Gastrocnemius medialis (tissue), 4 donors: ENCODE measurements around the gene SIAH2. TPM values are rescaled to one million over a fixed set of nuclear protein-coding genes. Genes with fewer than 3 reads are reported as not detected.
A peak's percentile ranks its signal among the peaks of the same experiment; 100 is the strongest.

Experiments
- ATAC-seq, 2 donors: fragments of 150-250 bp; one replicate each; pipeline ENCODE4 v1.9.1; 2016
- DNase-seq, 2 donors: peaks; one replicate each; pipeline ENCODE4 v3.0.0-alpha.2; 2019
- H3K27ac ChIP-seq, 4 donors: fragments of 200-600 bp; sonication (generic); 1 replicate in 1 of 4; 2 replicates in 3 of 4; pipeline ENCODE4 v1.5.1; 2016 to 2018; ENCODE audit warnings: mild to moderate bottlenecking in 2 of 4, moderate library complexity in 1 of 4
- H3K27me3 ChIP-seq, 3 donors: fragments of 200-600 bp; sonication (generic) in 2 of 3; 1 replicate in 1 of 3; 2 replicates in 2 of 3; pipeline versions ENCODE4 v1.5.1 to v1.6.0; 2016 to 2019; ENCODE audit warnings: mild to moderate bottlenecking in 1 of 3, moderate library complexity in 1 of 3
- H3K36me3 ChIP-seq, 2 donors: fragments of 200-600 bp; sonication (generic) in 1 of 2; one replicate each; pipeline ENCODE4 v1.5.1; 2017 to 2018
- H3K4me1 ChIP-seq, 2 donors: fragments of 200-600 bp; sonication (generic) in 1 of 2; one replicate each; pipeline ENCODE4 v1.5.1; 2016 to 2017; ENCODE audit warnings: mild to moderate bottlenecking in 2 of 2
- H3K4me3 ChIP-seq, 4 donors: fragments of 200-600 bp; sonication (generic) in 3 of 4; 1 replicate in 1 of 4; 2 replicates in 3 of 4; pipeline ENCODE4 v1.5.1; 2016 to 2019; ENCODE audit warnings: mild to moderate bottlenecking in 2 of 4
- H3K9me3 ChIP-seq, 3 donors: fragments of 200-600 bp; sonication (generic) in 2 of 3; 1 replicate in 1 of 3; 2 replicates in 2 of 3; pipeline ENCODE4 v1.5.1; 2016 to 2019
- POLR2A ChIP-seq, 2 donors: fragments of 450-650 bp; IDR thresholded peaks; one replicate each; pipeline ENCODE4 v1.6.1; 2017; ENCODE audit warnings: antibody characterized with exemption in 2 of 2, mild to moderate bottlenecking in 2 of 2, moderate library complexity in 2 of 2
- in situ Hi-C, 4 donors: fragments of 200-750 bp; cut with MboI; loops; one replicate each; pipeline versions ENCODE4 v1.15.0 to v1.8.0; 2017; ENCODE audit warnings: low sequenced_read_pairs in 4 of 4
- intact Hi-C: fragments of 100-400 bp; cut with DNase I; formaldehyde crosslinking; loops from one replicate; pipeline ENCODE4 v1.15.1; 2023; ENCODE audit warnings: low total_unique reads
- total RNA-seq, 4 donors: library from RNA; depleted of rRNA; stranded (reverse); fragments of >200 nt; gene quantifications; one replicate each; pipeline versions ENCODE4 v1.1.0 to v1.2.3, GENCODE V29; 2016
- TF ChIP-seq, protein P1 (sequence below), 5 experiments: fragments of 450-650 bp in 3 of 5; fragments of 200-600 bp in 2 of 5; sonication (generic) in 2 of 5; IDR thresholded peaks in 4 of 5; conservative IDR thresholded peaks in 1 of 5; 1 replicate in 4 of 5; 2 replicates in 1 of 5; pipeline ENCODE4 v1.5.1; 2016 to 2019; ENCODE audit warnings: antibody characterized with exemption in 5 of 5, mild to moderate bottlenecking in 3 of 5, moderate library complexity in 3 of 5

SIAH2 gene
- total RNA-seq, 4 donors from 2014 or later = 10.9 to 25.6 (median 20.0) TPM

GRCh38 chr3:150720444-150720843 lies 42.5 kb downstream of the SIAH2 start:
- in situ Hi-C loops = loop anchor here in 3 of 4 donors (5.0 to 10.0 kb wide), 4 partner anchors 64 to 424 kb away; no protein-coding TSS in a partner anchor
- Histone ChIP-seq H3K27me3 (no peaks in the 10 kb centered on the region), H3K27ac (no peak overlapping the region), H3K4me3 (no peak overlapping the region), H3K9me3 (no peaks in the 10 kb centered on the region), H3K36me3 (no peaks in the 10 kb centered on the region), H3K4me1 (no peaks in the 10 kb centered on the region)
- intact Hi-C loops = loop anchor here (2.0 kb wide), 1 partner anchor 70 kb away; no protein-coding TSS in a partner anchor
- no peak for DNase-seq
- ATAC-seq = no peak
- no peak for TF ChIP-seq POLR2A (IDR thresholded peaks at IDR 0.05)
- TF ChIP-seq, protein P1, sequence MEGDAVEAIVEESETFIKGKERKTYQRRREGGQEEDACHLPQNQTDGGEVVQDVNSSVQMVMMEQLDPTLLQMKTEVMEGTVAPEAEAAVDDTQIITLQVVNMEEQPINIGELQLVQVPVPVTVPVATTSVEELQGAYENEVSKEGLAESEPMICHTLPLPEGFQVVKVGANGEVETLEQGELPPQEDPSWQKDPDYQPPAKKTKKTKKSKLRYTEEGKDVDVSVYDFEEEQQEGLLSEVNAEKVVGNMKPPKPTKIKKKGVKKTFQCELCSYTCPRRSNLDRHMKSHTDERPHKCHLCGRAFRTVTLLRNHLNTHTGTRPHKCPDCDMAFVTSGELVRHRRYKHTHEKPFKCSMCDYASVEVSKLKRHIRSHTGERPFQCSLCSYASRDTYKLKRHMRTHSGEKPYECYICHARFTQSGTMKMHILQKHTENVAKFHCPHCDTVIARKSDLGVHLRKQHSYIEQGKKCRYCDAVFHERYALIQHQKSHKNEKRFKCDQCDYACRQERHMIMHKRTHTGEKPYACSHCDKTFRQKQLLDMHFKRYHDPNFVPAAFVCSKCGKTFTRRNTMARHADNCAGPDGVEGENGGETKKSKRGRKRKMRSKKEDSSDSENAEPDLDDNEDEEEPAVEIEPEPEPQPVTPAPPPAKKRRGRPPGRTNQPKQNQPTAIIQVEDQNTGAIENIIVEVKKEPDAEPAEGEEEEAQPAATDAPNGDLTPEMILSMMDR (IDR thresholded peaks at IDR 0.05 in 4 of 5, conservative IDR thresholded peaks at IDR 0.05 in 1 of 5) = no peak

GRCh38 chr3:150710097-150710496 lies 52.9 kb downstream of the SIAH2 start:
- no peak overlapping the region for H3K4me3 ChIP-seq
- no peak overlapping the region for H3K27ac ChIP-seq
- no peaks in the 10 kb centered on the region for H3K27me3 ChIP-seq
- DNase-seq = no peak
- ATAC-seq = no peak
- in situ Hi-C loops = loop anchor here in 1 of 4 donors (10.0 kb wide), 1 partner anchor 435 kb away; no protein-coding TSS in a partner anchor
- no peaks in the 10 kb centered on the region for H3K36me3 ChIP-seq
- no peak for TF ChIP-seq POLR2A (IDR thresholded peaks at IDR 0.05)
- TF ChIP-seq, protein P1 (IDR thresholded peaks at IDR 0.05 in 4 of 5, conservative IDR thresholded peaks at IDR 0.05 in 1 of 5) = no peak
- no peaks in the 10 kb centered on the region for H3K9me3 ChIP-seq
- intact Hi-C loops = no loop called here
- no peaks in the 10 kb centered on the region for H3K4me1 ChIP-seq

DNA sequence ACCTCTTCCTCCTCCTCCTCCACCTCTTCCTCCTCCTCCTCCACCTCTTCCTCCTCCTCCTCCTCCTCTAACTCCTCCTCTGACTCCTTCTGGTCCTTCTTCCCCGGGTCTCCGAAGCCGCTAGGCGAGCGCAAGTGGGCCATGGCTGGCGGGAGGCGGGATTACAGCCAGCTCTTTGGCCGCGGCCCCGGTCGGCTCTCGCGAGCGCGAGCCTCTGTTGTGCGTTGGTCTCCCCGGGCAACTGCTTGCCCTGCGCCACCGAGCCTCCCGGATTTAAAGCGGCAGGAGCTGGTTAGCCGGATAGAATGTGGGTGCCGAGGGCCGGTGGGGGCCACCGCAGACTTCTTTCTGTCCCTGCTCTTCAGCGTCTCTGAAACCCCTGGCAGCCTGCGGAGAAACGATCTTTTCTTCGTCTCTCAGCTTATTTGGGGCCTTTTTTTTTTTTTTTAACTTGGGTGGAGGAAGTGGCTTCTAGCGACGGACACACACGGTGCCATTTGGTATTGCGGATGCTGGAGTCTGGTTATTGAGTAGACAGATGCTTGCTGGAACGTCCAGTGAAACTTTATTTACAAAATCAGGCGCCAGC lies 59.1 kb downstream of the SIAH2 start, which contains the start of gene ERICH6:
TSS of gene ERICH6 (minus strand) at position 165 of the 589 bp plus-strand sequence. CDS start at position 143, 22 bp downstream.
- DNase-seq (peak; percentile 59 to 77), ATAC-seq (peak; percentile 94 to 97)
- Histone ChIP-seq H3K27ac (peak within 1 kb of the TSS; percentile 23 to 64 (median 60)), H3K4me1 (peaks cover 0 to 12% of the 10 kb centered on the region in 2 donors), H3K36me3 (no peaks in the 10 kb centered on the region), H3K27me3 (no peaks in the 10 kb centered on the region), H3K9me3 (no peaks in the 10 kb centered on the region), H3K4me3 (peak within 1 kb of the TSS; percentile 54 to 73 (median 66))
- intact Hi-C loops = loop anchor here (5.0 kb wide), 3 partner anchors 58 to 157 kb away; partner anchors contain the start of genes EIF2A, SERP1 and SIAH2
- no peak for TF ChIP-seq POLR2A (IDR thresholded peaks at IDR 0.05)
- TF ChIP-seq, protein P1 (IDR thresholded peaks at IDR 0.05 in 4 of 5, conservative IDR thresholded peaks at IDR 0.05 in 1 of 5) = peak in 2 of 5 experiments; percentile 14 to 21
- in situ Hi-C loops = no loop called here

- TF ChIP-seq, protein P1 (IDR thresholded peaks at IDR 0.05 in 4 of 5, conservative IDR thresholded peaks at IDR 0.05 in 1 of 5) = no peak
- no peak for TF ChIP-seq POLR2A (IDR thresholded peaks at IDR 0.05)
- DNase-seq = no peak
- H3K27ac ChIP-seq = peak overlapping the region; percentile 23 to 64 (median 60)
- no peaks in the 10 kb centered on the region for H3K9me3 ChIP-seq
- H3K4me1 ChIP-seq = peaks cover 0 to 12% of the 10 kb centered on the region in 2 donors
- peak; percentile 30 to 45 for ATAC-seq
- H3K4me3 ChIP-seq = peak overlapping the region; percentile 54 to 73 (median 66)
- in situ Hi-C loops (no loop called here), intact Hi-C loops (loop anchor here (5.0 kb wide), 3 partner anchors 59 to 156 kb away; partner anchors contain the start of genes EIF2A, SERP1 and SIAH2)
- no peaks in the 10 kb centered on the region for H3K36me3 ChIP-seq
- H3K27me3 ChIP-seq = no peaks in the 10 kb centered on the region
Observed at GRCh38 chr3:150703299-150703755, 59.6 kb downstream of the SIAH2 start.
